Natural killer cell (primary cell): ENCODE results near the gene SORD. TPM values are rescaled to one million over a fixed set of nuclear protein-coding genes. Genes with fewer than 3 reads are reported as not detected.

Source experiments
- ATAC-seq, 3 donors: fragments of 150-1000 bp in 2 of 3; fragments of 200-7000 bp in 1 of 3; cut with Tn5 transposase; 1 replicate in 1 of 3; 2 replicates in 2 of 3; pipeline ENCODE4 v1.10.0; 2021; ENCODE audit warnings: mild to moderate bottlenecking in 2 of 3, moderate library complexity in 2 of 3
- DNase-seq, 2 donors: peaks; one replicate each; pipeline versions ENCODE4 v3.0.0 to v3.0.0-alpha.2; 2013 to 2021; ENCODE audit warnings: mixed read lengths in 1 of 2
- H3K27ac ChIP-seq: one replicate; pipeline ENCODE4 v1.5.1; 2013; ENCODE audit warnings: mild to moderate bottlenecking, low read length
- H3K27me3 ChIP-seq: one replicate; pipeline ENCODE4 v1.6.1; 2013; ENCODE audit warnings: low read length; ENCODE audit not compliant: control insufficient read depth, insufficient read depth
- H3K36me3 ChIP-seq: one replicate; pipeline ENCODE4 v1.6.1; 2013; ENCODE audit warnings: low read length; ENCODE audit not compliant: control insufficient read depth, insufficient read depth
- H3K4me1 ChIP-seq: one replicate; pipeline ENCODE4 v1.6.1; 2013; ENCODE audit warnings: low read length; ENCODE audit not compliant: control insufficient read depth, insufficient read depth
- H3K4me3 ChIP-seq: one replicate; pipeline ENCODE4 v1.5.1; 2013; ENCODE audit warnings: low read length
- H3K9me3 ChIP-seq: one replicate; pipeline ENCODE4 v1.6.1; 2013; ENCODE audit warnings: low read length; ENCODE audit not compliant: control insufficient read depth, insufficient read depth
- H3K27ac Mint-ChIP-seq, 2 donors: one replicate each; pipeline ENCODE4 v1.8.0; 2022; ENCODE audit warnings: mild to moderate bottlenecking in 2 of 2, mixed read lengths in 2 of 2, moderate library complexity in 1 of 2
- H3K27me3 Mint-ChIP-seq, 2 donors: one replicate each; pipeline ENCODE4 v1.8.0; 2022; ENCODE audit warnings: low read depth in 2 of 2, mixed read lengths in 2 of 2
- H3K36me3 Mint-ChIP-seq: one replicate; pipeline ENCODE4 v1.8.0; 2022; ENCODE audit warnings: mixed read lengths
- H3K4me1 Mint-ChIP-seq, 2 donors: one replicate each; pipeline ENCODE4 v1.8.0; 2022; ENCODE audit warnings: mixed read lengths in 2 of 2
- H3K4me3 Mint-ChIP-seq: one replicate; pipeline ENCODE4 v1.8.0; 2022; ENCODE audit warnings: mild to moderate bottlenecking, moderate library complexity, mixed read lengths
- H3K9me3 Mint-ChIP-seq, 2 donors: one replicate each; pipeline ENCODE4 v1.8.0; 2022; ENCODE audit warnings: mixed read lengths in 2 of 2
- CTCF ChIP-seq: fragments of 200-600 bp; IDR thresholded peaks from one replicate; pipeline ENCODE4 v1.8.0; 2022; ENCODE audit warnings: antibody characterized with exemption
- WGBS: methylation state at CpG from one replicate; pipeline ENCODE4 v1.1.7; 2013; ENCODE audit warnings: missing lambda C conversion rate; ENCODE audit not compliant: insufficient coverage; 5-methylcytosine and 5-hydroxymethylcytosine counted together
- intact Hi-C: fragments of 100-400 bp; cut with micrococcal nuclease; formaldehyde crosslinking; loops from one replicate; pipeline ENCODE4 v1.14.2; 2022
- total RNA-seq, 4 donors: library from RNA; stranded (reverse); fragments of 120-200 nt in 1 of 4; gene quantifications; one replicate each; pipeline versions ENCODE4 v1.2.3 to v1.2.4, GENCODE V29; 2013 to 2022

The SORD gene
- total RNA-seq, 3 donors from 2014 or later (not counting 1 experiment from before 2014, with no cell fraction given): 2.6 to 5.7 (median 2.8) TPM

- Histone ChIP-seq H3K27ac (no peak overlapping the region), H3K27me3 (peaks cover 39% of the 10 kb centered on the region), H3K36me3 (no peaks in the 10 kb centered on the region), H3K4me3 (no peak overlapping the region), H3K9me3 (no peaks in the 10 kb centered on the region), H3K4me1 (peaks cover 12% of the 10 kb centered on the region)
- DNase-seq: no peak
- peaks cover 54 to 63% of the 10 kb centered on the region in 2 donors for H3K27me3 Mint-ChIP-seq
- H3K4me1 Mint-ChIP-seq: peaks cover 0 to 10% of the 10 kb centered on the region in 2 donors
- no peaks in the 10 kb centered on the region for H3K9me3 Mint-ChIP-seq
- H3K36me3 Mint-ChIP-seq: no peaks in the 10 kb centered on the region
- intact Hi-C loops: no loop called here
- H3K4me3 Mint-ChIP-seq: no peak overlapping the region
- ATAC-seq: no peak
- TF ChIP-seq CTCF: no peak
- no peak overlapping the region for H3K27ac Mint-ChIP-seq
- 33% methylated on average over 9 of the region's 11 CpGs for WGBS
Observed at GRCh38 chr15:45110256-45110820, 87.3 kb downstream of the SORD start.

DNA sequence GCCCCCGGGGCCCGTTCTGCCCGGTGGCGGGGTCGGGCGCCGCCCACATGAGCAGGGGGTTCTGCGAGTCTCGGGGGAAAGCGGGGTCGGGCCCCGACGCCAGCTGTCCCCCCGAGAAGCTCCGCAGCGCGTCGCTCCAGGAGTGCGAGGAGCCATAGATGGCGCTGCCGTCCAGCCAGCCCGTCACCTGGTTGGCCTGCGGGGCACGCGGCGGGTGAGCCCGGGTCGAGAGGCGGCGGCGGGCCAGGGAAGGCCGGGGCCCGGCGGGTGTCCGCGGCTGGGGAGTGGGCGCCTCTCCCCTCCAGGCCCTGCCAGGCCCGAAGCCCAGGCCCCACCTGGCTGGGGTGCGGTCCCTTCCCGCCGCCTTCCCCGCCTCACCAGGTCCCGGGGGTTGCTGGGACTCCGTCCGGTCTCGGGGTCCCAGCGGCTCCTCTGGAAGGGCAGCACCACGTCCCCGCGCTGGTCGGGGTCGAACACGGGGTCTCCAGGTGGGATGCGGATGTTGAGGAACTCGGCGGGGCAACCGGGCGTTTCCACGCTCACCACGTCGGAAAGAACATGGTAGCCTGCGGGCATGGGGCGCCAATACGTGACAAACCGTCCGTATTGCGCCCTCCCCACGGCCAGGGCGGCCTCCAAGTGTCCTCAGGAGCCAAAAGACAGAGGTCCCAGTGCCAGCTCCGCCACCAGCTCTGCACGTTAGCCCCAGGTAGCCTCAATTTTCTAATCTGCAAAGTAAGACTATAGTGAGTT, 88.6 kb downstream of the SORD start:
- H3K27ac Mint-ChIP-seq: no peak overlapping the region
- 14% methylated on average over 71 of the region's 71 CpGs for WGBS
- peaks cover 52% of the 10 kb centered on the region for H3K27me3 ChIP-seq

DNA sequence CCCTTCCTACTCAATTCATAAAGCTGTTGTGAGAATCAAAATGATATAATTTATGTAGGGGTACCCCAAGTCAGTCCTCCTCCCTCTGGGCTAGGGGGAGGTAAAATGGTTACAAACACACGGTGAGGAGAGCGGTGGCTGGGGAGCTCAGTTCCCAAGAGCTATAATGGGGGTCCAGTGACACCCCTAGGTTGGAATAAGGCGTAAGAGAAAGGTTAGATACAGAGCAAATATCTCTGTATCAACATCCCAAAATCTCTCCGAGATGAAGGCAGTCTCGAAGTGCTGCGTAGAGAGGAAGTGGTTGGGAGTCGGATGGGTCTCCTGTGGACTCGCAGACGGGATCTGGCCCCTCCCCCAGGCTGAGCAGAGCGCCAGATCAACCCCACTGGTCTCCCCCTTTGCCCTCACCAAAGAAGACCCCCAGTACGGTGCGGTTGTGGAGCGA, 89.2 kb downstream of the SORD start:
- TF ChIP-seq CTCF: no peak
- Mint-ChIP-seq H3K27ac (no peak overlapping the region), H3K4me1 (peaks cover 1 to 16% of the 10 kb centered on the region in 2 donors), H3K36me3 (no peaks in the 10 kb centered on the region), H3K4me3 (no peak overlapping the region), H3K9me3 (no peaks in the 10 kb centered on the region), H3K27me3 (peaks cover 70 to 73% of the 10 kb centered on the region in 2 donors)
- WGBS: 5% methylated on average over 11 of the region's 13 CpGs
- peaks cover 21% of the 10 kb centered on the region for H3K4me1 ChIP-seq
- no peak for DNase-seq
- H3K4me3 ChIP-seq: no peak overlapping the region
- H3K27ac ChIP-seq: no peak overlapping the region
- ATAC-seq: no peak
- H3K9me3 ChIP-seq: no peaks in the 10 kb centered on the region
- no peaks in the 10 kb centered on the region for H3K36me3 ChIP-seq
- peaks cover 58% of the 10 kb centered on the region for H3K27me3 ChIP-seq
- intact Hi-C loops: no loop called here

More for the DNA sequence above, 88.6 kb downstream of the SORD start:
- Mint-ChIP-seq H3K27me3 (peaks cover 66 to 72% of the 10 kb centered on the region in 2 donors), H3K4me1 (peaks cover 0 to 13% of the 10 kb centered on the region in 2 donors), H3K4me3 (no peak overlapping the region), H3K36me3 (no peaks in the 10 kb centered on the region), H3K9me3 (no peaks in the 10 kb centered on the region)
- Histone ChIP-seq H3K4me1 (peaks cover 15% of the 10 kb centered on the region), H3K27ac (no peak overlapping the region), H3K4me3 (no peak overlapping the region), H3K36me3 (no peaks in the 10 kb centered on the region), H3K9me3 (no peaks in the 10 kb centered on the region)
- intact Hi-C loops: no loop called here
- no peak for ATAC-seq
- DNase-seq: no peak
- no peak for TF ChIP-seq CTCF
